ENCODE measurements around the gene RUNX2. TPM values are rescaled to one million over a fixed set of nuclear protein-coding genes. Genes with fewer than 3 reads are reported as not detected.

RUNX2 gene
- total RNA-seq, 1 experiment from 2014 or later = 7.0 TPM

GRCh38 chr6:45591890-45592289 is 263.8 kb downstream of the RUNX2 start:
- no peak for TF ChIP-seq SIN3A (IDR thresholded peaks at IDR 0.05; ENCODE audit: borderline replicate concordance, insufficient read depth, low read depth, low read length)
- in situ Hi-C loops (cut with HindIII; ENCODE audit: low pct_unique_long_range_greater_than_20kb, low sequenced_read_pairs) = no loop called here
- intact Hi-C loops (cut with micrococcal nuclease; ENCODE audit: unreplicated experiment) = no loop called here
- Histone ChIP-seq H3K27me3 (ENCODE audit: control insufficient read depth, insufficient read depth, low read length) (no peaks in the 10 kb centered on the region), H3K4me1 (ENCODE audit: control insufficient read depth, insufficient read depth, low read length) (peaks cover 8% of the 10 kb centered on the region; the same call in 1 of the 2 replicates), H3K36me3 (ENCODE audit: control insufficient read depth, insufficient read depth, low read length) (no peaks in the 10 kb centered on the region), H3K9me3 (ENCODE audit: control insufficient read depth, insufficient read depth, low read depth, low read length) (no peaks in the 10 kb centered on the region), H3K4me3 (ENCODE audit: low read depth in 2 of 2, low read length in 2 of 2) (no peak overlapping the region), H3K27ac (ENCODE audit: low read length) (no peak overlapping the region)
- DNase-seq (ENCODE audit: low read depth, low spot score) = no peak
- ATAC-seq = no peak
- CTCF ChIA-PET = no interaction called here
- POLR2A ChIA-PET = no interaction called here
- BruUV-seq (replicated peaks) = no TSS peak

GRCh38 chr6:45592991-45593390 is 264.9 kb downstream of the RUNX2 start:
- TF ChIP-seq CTCF (IDR thresholded peaks at IDR 0.05) (no peak), REST (IDR thresholded peaks at IDR 0.05; ENCODE audit: insufficient read depth in 1 of 2, low read depth in 2 of 2, low read length in 1 of 2) (no peak), TCF7L2 (IDR thresholded peaks at IDR 0.05; ENCODE audit: low read depth, low read length) (no peak), SIN3A (IDR thresholded peaks at IDR 0.05; ENCODE audit: borderline replicate concordance, insufficient read depth, low read depth, low read length) (no peak), POLR2AphosphoS5 (IDR thresholded peaks at IDR 0.05; ENCODE audit: low read depth, low read length) (no peak)
- no peak overlapping the region for H3K27ac ChIP-seq (ENCODE audit: low read length)
- ChIA-PET POLR2A (no interaction called here), CTCF (no interaction called here)
- in situ Hi-C loops (cut with HindIII; ENCODE audit: low pct_unique_long_range_greater_than_20kb, low sequenced_read_pairs) (no loop called here), intact Hi-C loops (cut with micrococcal nuclease; ENCODE audit: unreplicated experiment) (no loop called here)
- H3K4me3 ChIP-seq (ENCODE audit: low read depth in 2 of 2, low read length in 2 of 2) = no peak overlapping the region
- no peaks in the 10 kb centered on the region for H3K27me3 ChIP-seq (ENCODE audit: control insufficient read depth, insufficient read depth, low read length)
- BruUV-seq (replicated peaks) = no TSS peak
- ATAC-seq (no peak), DNase-seq (ENCODE audit: low read depth, low spot score) (no peak)
- H3K36me3 ChIP-seq (ENCODE audit: control insufficient read depth, insufficient read depth, low read length) = no peaks in the 10 kb centered on the region
- H3K9me3 ChIP-seq (ENCODE audit: control insufficient read depth, insufficient read depth, low read depth, low read length) = no peaks in the 10 kb centered on the region
- peaks cover 8% of the 10 kb centered on the region; the same call in 1 of the 2 replicates for H3K4me1 ChIP-seq (ENCODE audit: control insufficient read depth, insufficient read depth, low read length)

GRCh38 chr6:45595010-45595851 is 267.1 kb downstream of the RUNX2 start:
- BruUV-seq (replicated peaks) = no TSS peak
- TF ChIP-seq POLR2AphosphoS5 (IDR thresholded peaks at IDR 0.05; ENCODE audit: low read depth, low read length) (no peak), TCF7L2 (IDR thresholded peaks at IDR 0.05; ENCODE audit: low read depth, low read length) (no peak), SIN3A (IDR thresholded peaks at IDR 0.05; ENCODE audit: borderline replicate concordance, insufficient read depth, low read depth, low read length) (no peak), CTCF (IDR thresholded peaks at IDR 0.05) (no peak), REST (IDR thresholded peaks at IDR 0.05; ENCODE audit: insufficient read depth in 1 of 2, low read depth in 2 of 2, low read length in 1 of 2) (no peak)
- intact Hi-C loops (cut with micrococcal nuclease; ENCODE audit: unreplicated experiment) (no loop called here), in situ Hi-C loops (cut with HindIII; ENCODE audit: low pct_unique_long_range_greater_than_20kb, low sequenced_read_pairs) (no loop called here)
- ChIA-PET CTCF (no interaction called here), POLR2A (no interaction called here)
- Histone ChIP-seq H3K4me3 (ENCODE audit: low read depth in 2 of 2, low read length in 2 of 2) (no peak overlapping the region), H3K4me1 (ENCODE audit: control insufficient read depth, insufficient read depth, low read length) (peaks cover 8% of the 10 kb centered on the region; the same call in 1 of the 2 replicates), H3K36me3 (ENCODE audit: control insufficient read depth, insufficient read depth, low read length) (no peaks in the 10 kb centered on the region), H3K27me3 (ENCODE audit: control insufficient read depth, insufficient read depth, low read length) (no peaks in the 10 kb centered on the region), H3K27ac (ENCODE audit: low read length) (no peak overlapping the region), H3K9me3 (ENCODE audit: control insufficient read depth, insufficient read depth, low read depth, low read length) (peaks cover 2% of the 10 kb centered on the region; the same call in 1 of the 2 replicates)
- no peak for DNase-seq (ENCODE audit: low read depth, low spot score)
- ATAC-seq = no peak
